HCT116 (cell line): ENCODE results near the gene CADPS.

Experiments used
- YY1 ChIP-seq: IDR thresholded peaks from 2 replicates; pipeline ENCODE4 v1.6.1; 2011; ENCODE audit warnings: low read length, low read depth, moderate library complexity, mild to moderate bottlenecking; ENCODE audit not compliant: insufficient replicate concordance; ENCODE audit errors: extremely low read depth
- TF ChIP-seq, protein P1 (sequence below), 3 experiments: fragments of 200-600 bp in 1 of 3; sonication (generic) in 1 of 3; IDR thresholded peaks in 2 of 3; conservative IDR thresholded peaks in 1 of 3; 2 replicates each; pipeline ENCODE4 v1.5.1; 2012 to 2017; ENCODE audit warnings: low read depth in 2 of 3, low read length in 2 of 3, antibody characterized with exemption in 1 of 3, borderline replicate concordance in 1 of 3, control low read depth in 1 of 3, mild to moderate bottlenecking in 1 of 3, mixed read lengths in 1 of 3, mixed run types in 1 of 3, moderate library complexity in 1 of 3; ENCODE audit not compliant: insufficient read depth in 1 of 3
- TF ChIP-seq, protein P2 (sequence below): IDR thresholded peaks from 2 replicates; pipeline ENCODE4 v1.6.1; 2012

DNA sequence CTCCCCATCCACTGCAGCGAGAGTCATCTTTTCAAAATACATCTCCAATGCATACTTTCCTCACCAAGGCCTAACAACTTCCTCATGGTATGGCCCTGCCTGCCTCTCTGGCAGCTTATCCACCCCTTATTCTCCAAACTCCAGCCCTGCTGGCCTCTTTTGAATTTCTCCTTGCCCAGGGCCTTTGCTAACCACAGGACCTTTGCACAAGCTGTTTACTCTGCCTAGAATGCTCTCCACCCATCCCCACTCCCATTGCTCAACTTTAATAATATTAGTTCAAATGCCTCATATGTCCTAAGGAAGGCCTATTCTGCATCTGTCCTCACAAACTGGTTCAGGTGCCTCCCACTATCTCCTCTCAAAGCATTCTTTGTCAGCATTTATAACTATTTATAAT, 230.7 kb downstream of the CADPS start:
- TF ChIP-seq, protein P1, sequence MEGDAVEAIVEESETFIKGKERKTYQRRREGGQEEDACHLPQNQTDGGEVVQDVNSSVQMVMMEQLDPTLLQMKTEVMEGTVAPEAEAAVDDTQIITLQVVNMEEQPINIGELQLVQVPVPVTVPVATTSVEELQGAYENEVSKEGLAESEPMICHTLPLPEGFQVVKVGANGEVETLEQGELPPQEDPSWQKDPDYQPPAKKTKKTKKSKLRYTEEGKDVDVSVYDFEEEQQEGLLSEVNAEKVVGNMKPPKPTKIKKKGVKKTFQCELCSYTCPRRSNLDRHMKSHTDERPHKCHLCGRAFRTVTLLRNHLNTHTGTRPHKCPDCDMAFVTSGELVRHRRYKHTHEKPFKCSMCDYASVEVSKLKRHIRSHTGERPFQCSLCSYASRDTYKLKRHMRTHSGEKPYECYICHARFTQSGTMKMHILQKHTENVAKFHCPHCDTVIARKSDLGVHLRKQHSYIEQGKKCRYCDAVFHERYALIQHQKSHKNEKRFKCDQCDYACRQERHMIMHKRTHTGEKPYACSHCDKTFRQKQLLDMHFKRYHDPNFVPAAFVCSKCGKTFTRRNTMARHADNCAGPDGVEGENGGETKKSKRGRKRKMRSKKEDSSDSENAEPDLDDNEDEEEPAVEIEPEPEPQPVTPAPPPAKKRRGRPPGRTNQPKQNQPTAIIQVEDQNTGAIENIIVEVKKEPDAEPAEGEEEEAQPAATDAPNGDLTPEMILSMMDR (IDR thresholded peaks at IDR 0.05 in 2 of 3, conservative IDR thresholded peaks at IDR 0.05 in 1 of 3; ENCODE audit: borderline replicate concordance in 1 of 3, insufficient read depth in 1 of 3, low read depth in 2 of 3, low read length in 2 of 3): no peak
- TF ChIP-seq, protein P2, sequence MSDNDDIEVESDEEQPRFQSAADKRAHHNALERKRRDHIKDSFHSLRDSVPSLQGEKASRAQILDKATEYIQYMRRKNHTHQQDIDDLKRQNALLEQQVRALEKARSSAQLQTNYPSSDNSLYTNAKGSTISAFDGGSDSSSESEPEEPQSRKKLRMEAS: no peak
- TF ChIP-seq YY1: no peak
